Astrocyte of the spinal cord (primary cell): ENCODE data around the gene ACKR1.

ENCODE experiments used
- DNase-seq: peaks from one replicate; pipeline ENCODE4 v3.0.0; 2011; ENCODE audit warnings: low read depth, low spot score
- H3K4me3 ChIP-seq: 2 replicates; pipeline ENCODE4 v1.5.1; 2011; ENCODE audit warnings: low read depth, mild to moderate bottlenecking, low read length, moderate library complexity
- in situ Hi-C: cut with HindIII; loops from 2 replicates; pipeline ENCODE4 v1.10.0; 2017; ENCODE audit warnings: low sequenced_read_pairs
- TF ChIP-seq, protein P1 (sequence below): IDR thresholded peaks from 2 replicates; pipeline ENCODE4 v1.5.1; 2012; ENCODE audit warnings: low read depth, mild to moderate bottlenecking, low read length, inconsistent platforms

The ACKR1 gene

DNA sequence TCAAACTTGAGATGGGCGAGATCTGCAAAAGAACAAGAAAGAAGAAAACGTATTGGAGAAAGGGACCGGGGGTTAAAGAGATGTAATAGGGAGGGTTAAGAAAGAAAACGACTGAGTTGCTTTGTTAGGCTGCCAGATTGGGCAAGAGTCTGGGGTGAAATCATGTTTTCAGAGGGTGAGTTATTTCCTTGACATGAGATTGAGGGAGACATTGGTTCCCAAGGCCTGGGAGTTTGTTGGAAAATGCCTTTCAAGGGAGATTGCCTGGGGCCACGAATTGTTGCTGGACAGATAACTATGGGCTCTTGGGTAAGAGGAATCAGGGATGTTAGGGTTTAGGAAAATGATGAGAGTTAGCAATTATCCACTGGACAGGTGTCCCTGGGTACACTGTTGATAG is 34.0 kb upstream of the ACKR1 start:
- in situ Hi-C loops: no loop called here
- TF ChIP-seq, protein P1, sequence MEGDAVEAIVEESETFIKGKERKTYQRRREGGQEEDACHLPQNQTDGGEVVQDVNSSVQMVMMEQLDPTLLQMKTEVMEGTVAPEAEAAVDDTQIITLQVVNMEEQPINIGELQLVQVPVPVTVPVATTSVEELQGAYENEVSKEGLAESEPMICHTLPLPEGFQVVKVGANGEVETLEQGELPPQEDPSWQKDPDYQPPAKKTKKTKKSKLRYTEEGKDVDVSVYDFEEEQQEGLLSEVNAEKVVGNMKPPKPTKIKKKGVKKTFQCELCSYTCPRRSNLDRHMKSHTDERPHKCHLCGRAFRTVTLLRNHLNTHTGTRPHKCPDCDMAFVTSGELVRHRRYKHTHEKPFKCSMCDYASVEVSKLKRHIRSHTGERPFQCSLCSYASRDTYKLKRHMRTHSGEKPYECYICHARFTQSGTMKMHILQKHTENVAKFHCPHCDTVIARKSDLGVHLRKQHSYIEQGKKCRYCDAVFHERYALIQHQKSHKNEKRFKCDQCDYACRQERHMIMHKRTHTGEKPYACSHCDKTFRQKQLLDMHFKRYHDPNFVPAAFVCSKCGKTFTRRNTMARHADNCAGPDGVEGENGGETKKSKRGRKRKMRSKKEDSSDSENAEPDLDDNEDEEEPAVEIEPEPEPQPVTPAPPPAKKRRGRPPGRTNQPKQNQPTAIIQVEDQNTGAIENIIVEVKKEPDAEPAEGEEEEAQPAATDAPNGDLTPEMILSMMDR: no peak
- H3K4me3 ChIP-seq: no peak overlapping the region

DNA sequence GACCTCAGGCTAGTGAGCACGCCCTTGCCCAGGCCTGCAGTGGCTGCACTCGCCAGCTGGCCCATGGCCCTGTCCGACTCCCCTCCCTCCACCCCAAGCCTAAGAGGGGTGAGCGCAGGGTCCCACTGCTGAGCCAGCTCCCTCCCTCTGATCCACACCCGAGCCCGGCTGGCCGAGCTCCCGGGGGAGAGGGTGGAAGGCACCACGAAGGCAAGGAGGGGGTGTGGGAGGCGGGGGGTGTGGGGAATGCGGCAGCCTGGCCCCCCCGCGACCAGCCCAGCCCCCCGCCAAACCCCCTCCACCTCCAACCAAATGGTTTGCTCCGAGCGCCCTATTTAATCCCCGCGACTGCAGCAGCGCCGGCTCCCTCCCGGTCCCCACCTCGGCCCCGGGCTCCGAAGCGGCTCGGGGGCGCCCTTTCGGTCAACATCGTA is 33.4 kb upstream of the ACKR1 start, which contains the start of gene CADM3:
TSS of gene CADM3 (plus strand) at position 362 of the 434 bp plus-strand sequence. CDS start 151 bp downstream, outside the sequence.
- TF ChIP-seq, protein P1: no peak
- no peak for DNase-seq
- in situ Hi-C loops: no loop called here
- no peak within 1 kb of the TSS for H3K4me3 ChIP-seq

More for the DNA sequence above, 34.0 kb upstream of the ACKR1 start:
- no peak for DNase-seq

DNA sequence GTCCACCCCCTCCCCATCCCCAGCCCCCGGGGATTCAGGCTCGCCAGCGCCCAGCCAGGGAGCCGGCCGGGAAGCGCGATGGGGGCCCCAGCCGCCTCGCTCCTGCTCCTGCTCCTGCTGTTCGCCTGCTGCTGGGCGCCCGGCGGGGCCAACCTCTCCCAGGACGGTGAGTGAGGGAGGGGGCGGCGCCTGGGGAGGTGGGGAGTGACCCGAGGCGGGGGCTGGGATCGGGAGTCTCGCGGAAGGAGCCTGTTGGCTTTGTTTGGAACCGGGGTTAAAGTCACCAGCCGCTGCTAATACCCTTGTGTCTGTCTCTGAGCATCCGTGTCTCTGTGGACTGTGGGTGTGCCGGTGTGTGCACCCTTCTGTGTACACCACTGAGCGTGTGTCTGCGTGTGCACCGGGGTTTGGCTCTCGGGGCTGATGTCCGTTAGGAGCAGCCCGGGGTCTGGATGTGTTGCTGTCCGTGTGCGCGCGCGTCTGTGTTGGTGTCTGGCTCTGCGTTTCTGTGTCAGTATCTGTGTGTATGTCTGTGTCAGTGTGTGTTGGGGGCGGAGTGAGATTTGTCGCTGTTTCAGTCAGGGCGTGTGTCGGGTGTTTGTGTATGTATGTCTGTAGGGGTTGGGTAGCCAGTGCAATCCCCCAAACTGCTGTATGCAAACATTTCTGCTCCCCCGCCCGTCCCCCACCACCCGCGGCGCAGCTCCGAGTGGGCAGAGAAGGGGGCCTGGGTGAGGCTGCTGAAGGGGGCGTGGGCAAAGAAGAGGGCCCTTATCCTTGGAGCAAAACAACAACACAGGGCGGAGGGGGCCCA is 32.8 kb upstream of the ACKR1 start:
- no peak overlapping the region for H3K4me3 ChIP-seq
- in situ Hi-C loops: no loop called here
- TF ChIP-seq, protein P1: no peak
- no peak for DNase-seq

DNA sequence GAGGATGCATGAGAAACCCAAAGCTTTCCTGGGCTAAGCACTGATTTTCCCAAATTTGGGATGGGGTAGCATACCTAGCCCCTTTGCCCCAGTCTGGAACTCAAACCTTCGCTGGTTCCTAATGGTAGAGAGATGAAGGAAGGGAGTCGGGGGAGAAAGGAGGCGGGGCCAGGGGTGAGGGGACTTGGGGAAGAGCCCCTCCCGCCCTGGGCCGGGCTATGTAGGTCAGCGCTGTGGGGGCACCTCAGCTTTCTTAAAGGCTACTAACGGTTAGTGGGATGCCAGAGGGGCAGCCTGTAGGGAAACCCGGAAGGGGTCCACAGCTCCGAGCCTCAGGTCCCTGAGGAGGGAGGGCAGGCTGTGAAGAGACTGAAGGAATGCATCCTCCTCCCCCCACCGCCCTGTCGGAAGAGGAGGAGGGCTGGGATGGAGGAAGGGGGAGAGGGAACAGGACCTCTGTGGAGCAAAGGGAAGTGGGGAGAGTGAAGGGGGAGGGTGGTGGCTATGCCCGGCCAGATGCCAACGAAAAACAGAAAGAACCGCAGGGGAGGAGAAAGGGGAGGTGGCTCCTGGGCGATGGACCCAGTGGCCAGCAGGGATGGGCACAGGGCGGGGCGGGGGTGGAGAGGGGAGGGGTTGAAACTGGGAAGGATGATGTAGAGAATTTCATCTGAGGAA is 31.9 kb upstream of the ACKR1 start:
- no peak for DNase-seq
- TF ChIP-seq, protein P1: no peak
- no peak overlapping the region for H3K4me3 ChIP-seq
- in situ Hi-C loops: no loop called here

DNA sequence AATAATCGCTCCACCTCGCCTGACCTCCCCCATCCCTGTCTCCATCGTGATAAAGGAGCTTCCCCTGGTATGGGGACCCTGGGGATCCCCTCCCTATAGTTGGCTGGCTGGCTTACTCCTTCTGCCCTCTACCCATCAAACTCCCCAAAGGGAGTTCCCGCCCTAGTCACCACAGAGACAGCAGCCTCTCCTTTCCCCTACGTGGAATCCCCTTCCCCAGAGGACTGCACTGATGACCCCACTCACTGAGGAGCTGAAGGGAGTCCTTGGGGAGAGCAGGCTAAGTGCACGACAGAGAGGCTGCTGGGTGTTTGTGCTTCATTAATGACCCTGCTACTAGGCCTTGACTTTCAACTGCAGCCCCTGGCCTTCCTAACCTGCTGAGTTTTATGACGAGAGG is 31.4 kb upstream of the ACKR1 start:
- no peak overlapping the region for H3K4me3 ChIP-seq
- no peak for DNase-seq
- in situ Hi-C loops: no loop called here
- TF ChIP-seq, protein P1: no peak

DNA sequence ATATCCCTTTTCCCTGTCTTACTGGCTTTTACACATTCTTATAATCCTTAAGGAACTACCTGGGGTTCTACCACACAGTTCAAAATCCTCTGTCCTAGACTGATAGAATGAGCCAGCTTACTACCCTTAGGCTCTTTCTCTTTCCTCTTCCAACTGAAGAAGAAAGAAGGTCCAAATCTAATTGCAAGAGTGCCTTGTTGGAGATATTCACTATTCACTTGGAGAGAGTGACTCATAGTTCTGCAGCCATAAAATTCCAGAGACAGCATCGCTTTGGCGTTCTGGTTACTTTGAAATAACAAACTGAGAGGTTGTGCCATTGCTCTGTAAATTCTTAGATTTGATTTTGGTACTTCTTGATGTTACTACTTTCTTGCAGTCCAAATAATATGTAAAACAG is 29.1 kb upstream of the ACKR1 start:
- in situ Hi-C loops: no loop called here
- TF ChIP-seq, protein P1: no peak
- H3K4me3 ChIP-seq: no peak overlapping the region
- no peak for DNase-seq
